Body of pancreas (tissue), 4 donors: Measurements from ENCODE around the gene MCCC1.

Source experiments
- CTCF ChIP-seq, 7 experiments: fragments of 450-650 bp in 4 of 7; fragments of 200-600 bp in 3 of 7; sonication (generic) in 3 of 7; IDR thresholded peaks; one replicate each; pipeline ENCODE4 v1.5.1; 2016 to 2019; ENCODE audit warnings: antibody characterized with exemption in 7 of 7
- POLR2A ChIP-seq, 3 donors: fragments of 450-650 bp; IDR thresholded peaks; one replicate each; pipeline ENCODE4 v1.6.1; 2016; ENCODE audit warnings: antibody characterized with exemption in 3 of 3, mild to moderate bottlenecking in 2 of 3

DNA sequence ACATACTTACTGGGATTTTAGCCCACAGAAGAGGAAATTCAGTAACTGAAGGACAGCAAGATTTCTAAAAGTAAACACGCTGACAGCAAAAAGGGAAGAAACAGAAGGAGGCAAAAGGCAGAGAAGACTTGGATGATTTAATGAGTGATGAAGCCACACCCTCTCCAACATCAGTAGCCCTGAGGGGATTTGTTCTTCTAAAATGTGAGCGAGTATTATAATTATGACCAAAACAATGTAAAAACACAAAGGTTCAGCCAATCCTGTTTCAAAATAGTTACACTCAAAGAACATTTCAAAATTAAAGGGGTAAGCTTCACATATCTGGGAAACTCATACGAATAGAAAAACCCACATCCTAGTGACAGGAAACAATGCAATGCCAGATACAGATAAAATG, 25.0 kb downstream of the MCCC1 start:
- TF ChIP-seq CTCF (IDR thresholded peaks at IDR 0.05) (no peak), POLR2A (IDR thresholded peaks at IDR 0.05) (no peak)
